ENCODE measurements around the gene MYCN. TPM values are rescaled to one million over a fixed set of nuclear protein-coding genes. Genes with fewer than 3 reads are reported as not detected.

MYCN gene
- total RNA-seq, 2 experiments from 2014 or later = not detected

GRCh38 chr2:15971831-15972522 is 31.6 kb downstream of the MYCN start:
- POLR2A ChIA-PET = no interaction called here
- CTCF ChIA-PET = no interaction called here

GRCh38 chr2:15973481-15974401 is 33.4 kb downstream of the MYCN start:
- ChIA-PET POLR2A (no interaction called here), CTCF (no interaction called here)

DNA sequence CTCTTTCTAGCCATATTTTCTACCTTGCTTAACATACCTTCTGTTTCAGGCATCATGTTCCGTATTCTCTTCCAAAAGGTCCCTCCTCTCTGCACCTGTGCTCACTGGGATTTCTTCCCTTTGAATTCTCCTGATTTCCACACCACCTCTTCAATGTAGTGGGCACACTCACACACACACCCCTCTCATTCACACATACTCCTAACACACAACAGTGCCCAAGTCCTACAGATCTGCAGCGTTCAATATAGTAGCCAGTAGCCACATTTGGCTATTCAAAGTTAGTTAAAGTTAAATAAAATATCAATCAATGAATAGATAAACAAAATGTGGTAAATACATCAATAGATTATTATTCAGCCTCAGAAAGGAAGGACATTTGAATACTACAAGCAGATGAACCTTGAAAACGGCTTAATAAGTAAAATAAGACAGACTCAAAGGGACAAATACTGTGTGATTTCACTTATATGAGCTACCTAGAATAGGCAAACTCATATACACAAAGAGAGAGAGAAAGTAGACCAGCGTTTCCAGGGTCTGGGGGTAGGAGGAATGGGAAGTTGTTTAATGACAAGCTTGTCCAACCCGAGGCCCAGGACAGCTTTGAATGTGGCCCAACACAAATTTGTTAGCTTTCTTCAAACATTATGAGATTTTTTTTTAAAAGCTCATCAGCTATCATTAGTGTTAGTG is 34.4 kb downstream of the MYCN start:
- POLR2A ChIA-PET = no interaction called here
- CTCF ChIA-PET = no interaction called here

- POLR2A ChIA-PET = no interaction called here
- CTCF ChIA-PET = no interaction called here
Observed at GRCh38 chr2:15975261-15975600, 34.9 kb downstream of the MYCN start.

DNA sequence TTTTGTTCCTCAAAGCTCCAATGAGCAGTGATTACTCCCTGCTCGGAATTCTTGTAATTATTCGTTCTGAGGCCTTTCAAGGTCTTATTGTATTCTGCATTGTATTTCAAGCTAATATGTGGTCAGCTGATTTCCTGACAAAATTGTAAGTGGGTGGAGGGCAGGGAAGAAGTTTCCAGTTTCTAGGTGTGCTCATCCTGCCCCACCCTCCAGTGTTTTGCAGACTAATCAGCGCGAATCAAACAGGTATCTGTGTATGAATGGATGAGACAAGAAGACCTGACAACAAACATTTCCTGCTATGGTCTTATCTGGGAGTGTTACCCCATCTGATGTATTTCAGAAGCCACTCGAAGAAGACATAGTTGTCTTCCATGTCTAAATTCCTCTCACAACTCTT is 35.3 kb downstream of the MYCN start:
- ChIA-PET CTCF (no interaction called here), POLR2A (no interaction called here)

GRCh38 chr2:15976354-15976753 is 36.0 kb downstream of the MYCN start:
- ChIA-PET POLR2A (no interaction called here), CTCF (no interaction called here)

DNA sequence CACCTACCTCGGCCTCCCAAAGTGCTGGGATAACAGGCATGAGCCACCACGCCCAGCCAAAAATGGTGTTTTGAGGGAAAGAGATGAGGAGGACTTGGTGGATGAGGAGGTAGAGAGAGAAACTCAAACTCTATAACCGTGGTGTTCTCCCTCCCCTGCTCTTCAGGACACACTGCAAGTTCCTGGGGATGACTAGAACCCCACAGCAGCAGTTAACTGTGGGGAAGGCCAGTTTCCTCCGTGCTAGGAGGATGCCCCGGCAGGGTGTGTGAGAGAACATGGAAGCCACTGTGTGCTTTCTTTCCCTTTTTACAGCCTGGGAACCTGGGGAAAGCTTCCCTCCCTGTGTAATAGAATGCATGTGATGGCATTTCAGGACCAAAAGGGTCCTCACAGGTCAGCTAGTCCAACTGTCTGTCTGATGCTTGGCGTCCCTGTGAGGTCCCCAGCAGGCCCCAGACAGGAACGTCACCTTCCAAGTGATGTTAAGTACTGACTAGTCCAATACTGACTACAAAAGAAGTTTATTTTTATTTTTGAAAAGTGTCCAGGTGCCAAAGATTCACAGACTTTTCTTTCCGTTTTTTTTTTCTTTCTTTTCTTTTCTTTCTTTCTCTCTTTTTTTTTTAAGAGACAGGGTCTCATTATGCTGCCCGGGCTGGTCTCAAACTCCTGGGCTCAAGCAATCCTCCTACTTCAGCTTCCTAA is 38.9 kb downstream of the MYCN start:
- ChIA-PET CTCF (no interaction called here), POLR2A (no interaction called here)

DNA sequence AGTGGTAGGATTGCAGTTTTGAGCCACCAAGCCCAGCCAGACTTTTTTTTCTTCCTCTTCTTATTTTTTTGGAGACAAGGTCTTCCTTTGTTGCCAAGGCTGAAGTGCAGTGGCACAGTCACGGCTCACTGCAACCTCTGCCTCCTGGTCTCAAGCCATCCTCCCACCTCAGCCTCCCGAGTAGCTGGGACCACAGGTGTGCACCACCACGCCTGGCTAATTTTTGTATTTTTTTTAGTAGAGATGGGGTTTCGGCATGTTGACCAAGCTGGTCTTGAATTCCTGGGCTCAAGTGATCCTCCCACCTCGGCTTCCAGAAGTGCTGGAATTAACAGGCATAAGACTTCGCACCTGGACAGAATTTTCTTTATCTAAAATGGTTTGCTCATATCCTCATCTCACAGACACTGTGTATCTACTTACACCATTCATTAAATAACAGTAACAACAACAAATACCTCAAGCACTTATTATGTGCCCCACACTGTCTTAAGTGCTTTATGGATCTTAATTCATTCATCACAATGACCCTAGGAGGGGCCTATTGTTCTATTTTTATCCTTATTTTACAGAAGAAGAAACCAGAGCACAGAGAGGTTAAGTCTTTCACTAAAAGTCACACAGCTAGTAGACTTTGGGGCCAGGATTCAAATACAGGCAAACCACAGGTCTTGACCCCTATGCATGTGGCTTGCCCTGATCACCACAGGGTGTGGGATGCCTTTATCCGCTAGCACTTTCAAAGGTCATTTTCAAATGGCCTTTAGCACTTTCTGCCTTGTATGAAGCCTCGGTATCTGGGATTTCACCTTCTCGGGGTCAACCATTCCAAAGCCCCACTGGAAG is 39.6 kb downstream of the MYCN start:
- ChIA-PET CTCF (no interaction called here), POLR2A (no interaction called here)

- POLR2A ChIA-PET = no interaction called here
- CTCF ChIA-PET = no interaction called here
Observed at GRCh38 chr2:15980605-15981098, 40.3 kb downstream of the MYCN start.

- ChIA-PET CTCF (no interaction called here), POLR2A (no interaction called here)
Observed at GRCh38 chr2:15981646-15982045, 41.3 kb downstream of the MYCN start.

GRCh38 chr2:15982285-15983044 is 42.1 kb downstream of the MYCN start:
- POLR2A ChIA-PET = no interaction called here

DNA sequence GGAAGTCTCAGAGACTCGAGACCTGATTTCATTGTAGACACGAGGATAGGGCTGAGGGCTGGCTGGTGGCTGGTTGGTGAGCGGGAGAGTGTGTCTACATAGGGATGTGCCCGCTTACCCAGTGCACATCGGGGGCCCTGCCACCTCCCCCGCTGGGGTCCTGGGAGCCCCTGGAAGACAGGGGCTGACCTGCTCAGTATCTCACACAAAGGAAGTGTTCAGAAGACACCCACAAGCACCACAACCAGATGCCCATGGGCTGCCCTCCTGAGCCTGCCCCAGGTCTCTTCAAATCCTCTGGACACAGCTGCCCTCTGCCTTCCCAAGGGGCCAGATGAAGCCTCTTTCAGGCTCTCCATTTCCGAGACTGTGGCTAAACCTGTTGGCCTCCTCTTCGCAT is 43.1 kb downstream of the MYCN start:
- ChIA-PET POLR2A (no interaction called here), CTCF (no interaction called here)

More at GRCh38 chr2:15982285-15983044, 42.1 kb downstream of the MYCN start:
- CTCF ChIA-PET = no interaction called here

GRCh38 chr2:15984368-15985255 is 44.3 kb downstream of the MYCN start:
- CTCF ChIA-PET = no interaction called here
- POLR2A ChIA-PET = no interaction called here

DNA sequence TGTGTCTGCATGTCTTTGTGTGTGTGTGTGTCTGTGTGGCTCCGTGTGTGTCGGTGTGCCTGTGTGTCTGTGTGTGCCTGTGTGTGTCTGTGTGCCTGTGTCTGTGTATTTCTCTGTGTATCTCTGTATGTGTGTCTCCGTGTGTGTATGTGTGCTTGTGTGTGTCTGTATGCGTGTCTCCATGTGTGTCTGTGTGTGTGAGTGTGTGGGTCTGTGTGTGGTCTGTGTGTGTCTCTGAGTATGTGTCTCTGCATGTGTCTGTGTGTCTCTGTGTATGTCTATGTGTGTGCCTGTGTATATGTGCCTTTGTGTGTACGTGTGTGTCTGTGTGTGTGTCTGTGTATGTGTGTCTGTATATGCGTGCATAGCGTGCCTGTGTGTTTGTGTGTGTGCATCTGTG is 45.2 kb downstream of the MYCN start:
- POLR2A ChIA-PET = no interaction called here
- CTCF ChIA-PET = no interaction called here

GRCh38 chr2:15986068-15986560 is 45.8 kb downstream of the MYCN start:
- ChIA-PET CTCF (no interaction called here), POLR2A (no interaction called here)

- ChIA-PET CTCF (no interaction called here), POLR2A (no interaction called here)
Observed at GRCh38 chr2:15986644-15987043, 46.3 kb downstream of the MYCN start.

- CTCF ChIA-PET = no interaction called here
- POLR2A ChIA-PET = no interaction called here
Observed at GRCh38 chr2:15988733-15989132, 48.4 kb downstream of the MYCN start.

DNA sequence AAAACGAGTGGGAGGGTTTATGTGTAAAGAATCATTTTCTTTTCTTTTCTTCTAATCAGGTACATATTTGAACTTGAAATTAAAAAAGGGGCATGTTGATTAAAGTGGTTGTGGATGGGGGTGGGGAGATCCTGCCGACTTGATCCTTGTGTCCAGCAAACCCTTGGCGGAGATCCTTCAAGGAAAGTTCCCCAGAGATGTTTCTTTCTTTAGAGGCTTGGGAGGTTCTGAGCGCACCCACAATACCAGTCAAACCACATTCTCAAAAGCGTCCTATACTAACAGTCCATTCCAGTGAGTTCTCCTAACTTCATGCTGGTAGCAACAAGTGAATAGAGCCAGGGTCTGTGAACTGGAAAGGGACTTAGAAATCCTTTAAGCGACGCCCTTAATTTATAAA is 49.2 kb downstream of the MYCN start:
- POLR2A ChIA-PET = no interaction called here
- CTCF ChIA-PET = no interaction called here

Data from activated CD8-positive, alpha-beta memory T cell treated with anti-CD3 and anti-CD28 coated beads for 36 hours (primary cell).